Osteoblast (primary cell): Measurements from ENCODE around the gene GAP43. TPM values are rescaled to one million over a fixed set of nuclear protein-coding genes. Genes with fewer than 3 reads are reported as not detected.
A peak's percentile ranks its signal among the peaks of the same experiment; 100 is the strongest.

Experiments
- DNase-seq: peaks from one replicate; pipeline ENCODE4 v3.0.0; 2011; ENCODE audit warnings: low spot score, mixed read lengths; ENCODE audit not compliant: insufficient read length; ENCODE audit errors: missing footprints
- H2AFZ ChIP-seq: 2 replicates; pipeline ENCODE4 v1.6.0; 2011; ENCODE audit warnings: mild to moderate bottlenecking, low read length
- H3K27ac ChIP-seq: 2 replicates; pipeline ENCODE4 v1.5.1; 2011; ENCODE audit warnings: mild to moderate bottlenecking, low read depth, low read length, moderate library complexity
- H3K27me3 ChIP-seq: 2 replicates; pipeline ENCODE4 v1.6.0; 2012; ENCODE audit warnings: mild to moderate bottlenecking, control low read depth, inconsistent platforms, low read length, moderate library complexity; ENCODE audit not compliant: insufficient read depth
- H3K36me3 ChIP-seq: 2 replicates; pipeline ENCODE4 v1.5.1; 2011; ENCODE audit warnings: mild to moderate bottlenecking, low read length, control low read depth, moderate library complexity; ENCODE audit not compliant: insufficient read depth
- H3K4me1 ChIP-seq: 2 replicates; pipeline ENCODE4 v1.5.1; 2011; ENCODE audit warnings: mild to moderate bottlenecking, low read length, control low read depth, moderate library complexity; ENCODE audit not compliant: insufficient read depth
- H3K4me2 ChIP-seq: 2 replicates; pipeline ENCODE4 v1.6.0; 2011; ENCODE audit warnings: mild to moderate bottlenecking, low read length; ENCODE audit not compliant: insufficient read depth
- H3K4me3 ChIP-seq: fragments of 200-600 bp; sonication (generic); 3 replicates; pipeline ENCODE4 v1.5.1; 2012; ENCODE audit warnings: mild to moderate bottlenecking, low read length, inconsistent platforms; ENCODE audit not compliant: insufficient read depth
- H3K79me2 ChIP-seq: 2 replicates; pipeline ENCODE4 v1.6.0; 2012; ENCODE audit warnings: mild to moderate bottlenecking, low read length, control low read depth, inconsistent platforms; ENCODE audit not compliant: insufficient read depth
- H3K9me3 ChIP-seq: 2 replicates; pipeline ENCODE4 v1.5.1; 2011; ENCODE audit warnings: low read depth, low read length, control low read depth
- H4K20me1 ChIP-seq: 2 replicates; pipeline ENCODE4 v1.6.0; 2012; ENCODE audit warnings: mild to moderate bottlenecking, low read length, control low read depth; ENCODE audit not compliant: insufficient read depth
- CTCF ChIP-seq: IDR thresholded peaks from 2 replicates; pipeline ENCODE4 v1.5.1; 2011; ENCODE audit warnings: mild to moderate bottlenecking, low read depth, low read length, moderate library complexity; ENCODE audit errors: extremely low read depth
- total RNA-seq: library from RNA; depleted of rRNA; stranded (reverse); fragments of >200 nt; gene quantifications from 2 replicates; pipeline ENCODE4 v1.2.3, GENCODE V29; 2012

The GAP43 gene
- total RNA-seq, 1 donor: 3.6 TPM

- no peaks in the 10 kb centered on the region for H3K27me3 ChIP-seq
These were observed 89.6 kb downstream of the GAP43 start for GRCh38 chr3:115712871-115713270.

GRCh38 chr3:115713284-115713683, 90.0 kb downstream of the GAP43 start:
- no peak for DNase-seq
- Histone ChIP-seq H3K27me3 (no peaks in the 10 kb centered on the region), H3K4me1 (peaks cover 26% of the 10 kb centered on the region), H3K9me3 (no peaks in the 10 kb centered on the region), H4K20me1 (no peaks in the 10 kb centered on the region), H3K36me3 (no peaks in the 10 kb centered on the region), H3K4me2 (no peak overlapping the region), H2AFZ (no peak overlapping the region), H3K79me2 (no peaks in the 10 kb centered on the region), H3K4me3 (no peak overlapping the region), H3K27ac (peak overlapping the region; percentile 16)
- TF ChIP-seq CTCF: no peak

More at GRCh38 chr3:115712871-115713270, 89.6 kb downstream of the GAP43 start:
- Histone ChIP-seq H2AFZ (no peak overlapping the region), H3K36me3 (no peaks in the 10 kb centered on the region), H3K27ac (peak overlapping the region; percentile 16), H3K4me3 (no peak overlapping the region), H4K20me1 (no peaks in the 10 kb centered on the region), H3K79me2 (no peaks in the 10 kb centered on the region), H3K4me1 (peaks cover 26% of the 10 kb centered on the region), H3K9me3 (no peaks in the 10 kb centered on the region), H3K4me2 (no peak overlapping the region)
- DNase-seq: no peak
- no peak for TF ChIP-seq CTCF

- Histone ChIP-seq H2AFZ (no peak overlapping the region), H3K4me2 (no peak overlapping the region), H4K20me1 (no peaks in the 10 kb centered on the region), H3K4me3 (no peak overlapping the region), H3K36me3 (no peaks in the 10 kb centered on the region), H3K27me3 (no peaks in the 10 kb centered on the region), H3K4me1 (peaks cover 20% of the 10 kb centered on the region), H3K79me2 (no peaks in the 10 kb centered on the region), H3K27ac (no peak overlapping the region), H3K9me3 (no peaks in the 10 kb centered on the region)
- no peak for TF ChIP-seq CTCF
- no peak for DNase-seq
These were observed 92.0 kb downstream of the GAP43 start for GRCh38 chr3:115715241-115715745.

GRCh38 chr3:115720983-115721382, 97.7 kb downstream of the GAP43 start:
- Histone ChIP-seq H3K4me1 (peaks cover 8% of the 10 kb centered on the region), H4K20me1 (no peaks in the 10 kb centered on the region), H3K27me3 (no peaks in the 10 kb centered on the region), H3K36me3 (no peaks in the 10 kb centered on the region), H3K27ac (peak overlapping the region; percentile 53), H3K4me3 (no peak overlapping the region), H3K4me2 (peak overlapping the region; percentile 37), H2AFZ (peak overlapping the region; percentile 28), H3K9me3 (no peaks in the 10 kb centered on the region), H3K79me2 (no peaks in the 10 kb centered on the region)
- no peak for DNase-seq
- TF ChIP-seq CTCF: no peak
